ENCODE measurements around the gene GRIN3B. TPM values are rescaled to one million over a fixed set of nuclear protein-coding genes. Genes with fewer than 3 reads are reported as not detected.

The GRIN3B gene
- total RNA-seq, 2 experiments from 2014 or later: not detected

DNA sequence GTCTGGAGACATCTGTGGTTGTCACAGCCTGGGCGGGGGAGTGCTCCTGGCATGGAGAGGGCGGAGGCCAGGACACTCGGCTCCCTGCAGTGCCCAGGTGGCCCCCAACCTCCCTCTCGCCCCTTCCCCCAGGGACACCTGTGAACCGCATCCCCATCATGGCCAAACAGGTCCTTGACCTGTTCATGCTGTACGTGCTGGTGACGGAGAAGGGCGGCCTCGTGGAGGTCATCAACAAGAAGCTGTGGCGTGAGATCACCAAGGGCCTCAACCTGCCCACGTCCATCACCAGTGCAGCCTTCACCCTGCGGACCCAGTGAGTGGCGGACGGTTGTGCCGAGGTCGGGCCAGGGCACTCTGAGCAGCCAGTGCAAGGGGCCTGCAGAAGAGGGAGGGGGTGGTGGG, 36.1 kb upstream of the GRIN3B start:
- CTCF ChIA-PET: no interaction called here
- POLR2A ChIA-PET: no interaction called here

GRCh38 chr19:964761-965694, 35.2 kb upstream of the GRIN3B start:
- ChIA-PET CTCF (no interaction called here), POLR2A (interaction anchor here (0.6 kb wide), 1 partner anchor 9 kb away, joined by 4 read pairs; no protein-coding TSS in a partner anchor)

DNA sequence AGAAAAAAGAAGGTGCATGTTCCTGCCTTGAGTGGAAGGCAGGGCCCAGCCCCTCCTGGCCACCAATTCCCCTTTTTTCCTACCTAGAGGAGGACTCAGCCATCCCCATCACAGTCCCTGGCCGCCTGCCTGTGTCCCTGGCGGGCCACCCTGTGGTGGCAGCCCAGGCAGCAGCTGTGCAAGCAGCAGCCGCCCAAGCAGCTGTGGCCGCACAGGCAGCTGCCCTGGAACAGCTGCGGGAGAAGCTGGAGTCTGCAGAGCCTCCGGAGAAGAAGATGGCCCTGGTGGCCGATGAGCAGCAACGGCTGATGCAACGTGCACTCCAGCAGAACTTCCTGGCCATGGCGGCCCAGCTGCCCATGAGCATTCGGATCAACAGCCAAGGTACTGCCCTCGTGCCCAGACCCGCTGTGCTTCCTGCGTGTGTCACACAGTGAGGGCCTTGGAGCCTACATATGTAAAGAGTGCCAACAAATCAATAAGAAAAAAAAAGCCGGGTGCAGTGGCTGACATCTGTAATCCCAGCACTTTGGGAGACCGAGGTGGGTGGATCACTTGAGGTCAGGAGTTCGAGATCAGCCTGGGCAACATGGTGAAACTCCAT, 33.6 kb upstream of the GRIN3B start:
- ChIA-PET CTCF (no interaction called here), POLR2A (interaction anchor here (0.6 kb wide), 1 partner anchor 15 kb away, joined by 4 read pairs; no protein-coding TSS in a partner anchor)

DNA sequence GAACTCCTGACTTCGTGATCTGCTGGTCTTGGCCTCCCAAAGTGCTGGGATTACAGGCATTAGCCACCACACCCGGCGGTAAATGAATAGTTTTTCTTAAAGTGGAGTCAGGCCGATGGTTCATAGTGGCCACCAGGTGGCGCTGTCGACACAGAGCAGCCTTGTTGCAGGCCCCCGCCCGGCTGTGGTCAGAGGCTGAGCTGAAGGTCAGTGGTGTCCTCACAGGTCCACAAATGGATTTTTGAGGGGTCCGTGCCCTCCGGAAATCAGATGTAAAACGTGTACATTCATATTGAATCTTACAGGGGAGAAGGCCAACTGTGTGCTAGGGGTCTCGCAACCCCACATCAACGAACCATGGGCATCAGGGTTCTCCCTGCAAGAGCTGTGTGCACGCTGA, 29.5 kb upstream of the GRIN3B start:
- CTCF ChIA-PET: interaction anchor here (1.2 to 1.6 kb wide), 4 partner anchors 12 to 46 kb away, joined by 3 to 10 read pairs (median 4); no protein-coding TSS in a partner anchor
- POLR2A ChIA-PET: no interaction called here

GRCh38 chr19:971795-972194, 28.4 kb upstream of the GRIN3B start:
- CTCF ChIA-PET: interaction anchor here (0.8 to 1.2 kb wide), 2 partner anchors 45 to 49 kb away, joined by 3 to 5 read pairs; no protein-coding TSS in a partner anchor
- POLR2A ChIA-PET: no interaction called here

- ChIA-PET POLR2A (no interaction called here), CTCF (interaction anchor here (0.6 to 0.8 kb wide), 3 partner anchors 26 to 54 kb away, joined by 3 to 5 read pairs (median 5); no protein-coding TSS in a partner anchor)
Measured at GRCh38 chr19:972281-972680, 27.9 kb upstream of the GRIN3B start.

DNA sequence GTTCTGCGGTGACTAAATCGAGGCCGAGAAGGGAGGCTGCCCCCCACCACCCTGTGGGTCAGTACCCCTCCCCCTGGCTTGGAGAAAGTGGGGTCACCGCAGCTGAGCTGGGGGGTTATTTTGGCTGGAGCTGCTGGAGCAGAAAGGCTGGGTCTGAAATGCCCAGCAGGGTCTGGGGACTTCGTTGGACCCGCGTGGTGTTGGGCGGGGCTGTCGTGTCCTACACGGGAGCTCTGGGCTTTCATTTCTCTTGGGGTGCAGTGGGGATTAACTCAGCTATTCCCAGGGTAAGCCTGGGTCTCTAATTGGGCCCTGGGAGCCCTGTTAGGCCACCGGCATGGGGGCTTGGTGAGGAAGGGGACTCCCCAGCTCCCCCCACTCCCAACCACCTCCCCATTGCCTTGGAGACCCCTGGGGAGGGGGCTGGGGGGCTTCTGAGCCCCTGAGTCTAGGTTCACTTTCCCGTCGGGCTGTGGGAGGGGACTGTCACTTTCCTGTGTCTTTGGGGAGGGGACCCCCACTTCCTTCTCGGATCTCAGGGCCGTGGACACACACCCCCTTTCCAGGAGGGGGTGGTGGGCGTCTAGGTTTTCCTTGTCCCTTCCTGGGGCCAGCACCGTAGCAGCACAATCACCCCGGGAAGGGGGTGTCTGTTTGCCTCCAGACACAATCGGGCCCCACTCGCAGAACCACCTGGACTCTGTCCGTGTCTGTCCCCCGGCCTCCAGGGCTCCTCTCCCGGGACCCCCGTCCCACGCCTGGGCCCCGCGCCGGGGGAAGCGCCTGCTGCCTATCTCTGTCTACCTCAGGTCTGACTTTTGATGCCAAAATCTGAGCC, 26.3 kb upstream of the GRIN3B start:
- POLR2A ChIA-PET: no interaction called here
- CTCF ChIA-PET: no interaction called here

DNA sequence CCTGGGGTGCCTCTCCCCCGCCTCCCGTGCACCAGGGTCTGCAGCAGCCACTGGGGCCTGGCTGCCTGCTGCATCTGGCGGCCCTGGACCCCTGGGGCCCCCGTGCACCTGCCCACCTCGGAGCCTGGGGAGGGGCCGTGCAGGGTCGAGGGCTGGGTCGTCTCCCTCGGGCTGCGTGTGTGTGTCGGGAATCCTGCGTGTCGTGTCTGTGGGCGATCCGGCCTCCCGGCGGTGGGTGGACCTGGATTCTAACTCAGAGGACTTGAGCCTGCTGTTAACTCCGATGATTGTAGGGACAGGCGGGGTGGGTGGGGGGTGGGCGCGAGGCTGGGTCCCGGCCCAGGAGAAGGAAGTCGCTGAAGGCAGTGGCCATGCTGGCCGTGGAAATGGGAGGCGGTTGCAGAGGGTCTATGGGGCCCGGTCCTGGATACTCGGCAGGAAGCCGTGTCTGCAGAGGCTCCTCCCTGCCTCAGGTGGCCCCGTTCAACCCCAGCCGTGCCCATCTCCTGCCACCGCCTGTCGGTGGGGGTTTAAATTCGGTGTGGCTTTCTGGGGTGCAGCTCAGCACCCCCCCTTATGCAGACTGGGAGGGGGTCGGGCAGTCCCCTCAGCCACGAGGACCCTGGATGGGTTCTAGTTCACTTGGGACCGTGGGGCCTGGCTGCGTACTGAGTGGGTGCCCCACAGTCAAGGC, 25.5 kb upstream of the GRIN3B start:
- CTCF ChIA-PET: no interaction called here

DNA sequence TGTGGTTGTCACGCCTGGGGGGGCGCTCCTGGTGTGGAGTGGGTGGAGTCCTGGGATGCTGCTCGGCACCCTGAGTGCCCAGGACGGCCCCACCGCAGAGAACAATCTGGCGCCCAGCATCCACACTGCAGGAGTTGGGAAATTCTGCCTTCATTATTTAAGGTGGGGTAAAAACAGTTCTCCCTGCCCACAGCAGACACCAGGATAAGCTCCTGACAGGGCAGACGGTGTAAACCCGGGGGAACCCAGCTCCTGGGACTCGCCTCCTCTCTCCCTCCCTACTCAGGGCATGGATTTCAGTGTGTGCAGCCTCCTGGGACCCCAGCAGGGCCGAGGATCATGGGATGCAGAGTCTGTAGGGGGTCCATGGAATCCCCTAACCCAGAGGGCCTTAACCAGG, 23.7 kb upstream of the GRIN3B start:
- ChIA-PET CTCF (no interaction called here), POLR2A (interaction anchor here (0.5 kb wide), 1 partner anchor 14 kb away, joined by 5 read pairs; no protein-coding TSS in a partner anchor)

More for the DNA sequence above, 25.5 kb upstream of the GRIN3B start:
- POLR2A ChIA-PET: no interaction called here

DNA sequence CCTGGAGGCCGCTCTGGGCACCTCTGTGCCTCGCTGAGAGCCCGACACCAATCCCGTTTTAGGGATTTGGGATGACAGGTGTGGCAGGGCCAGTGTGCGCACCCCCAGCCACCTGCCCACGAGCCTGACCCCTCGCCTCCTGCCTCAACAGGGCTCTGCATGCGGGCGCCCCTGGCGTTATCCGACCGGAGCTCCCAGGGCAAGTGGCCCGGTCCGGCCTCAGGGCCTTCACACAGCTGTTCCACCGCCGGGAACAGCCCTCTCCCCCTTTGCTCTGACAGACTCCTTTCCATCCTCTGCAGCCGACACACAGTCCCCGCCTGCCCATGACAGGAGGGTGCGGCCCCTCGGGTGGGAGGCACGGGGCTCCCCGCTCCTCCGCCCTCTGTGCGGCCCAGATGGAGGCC, 23.2 kb upstream of the GRIN3B start:
- ChIA-PET POLR2A (no interaction called here), CTCF (no interaction called here)

DNA sequence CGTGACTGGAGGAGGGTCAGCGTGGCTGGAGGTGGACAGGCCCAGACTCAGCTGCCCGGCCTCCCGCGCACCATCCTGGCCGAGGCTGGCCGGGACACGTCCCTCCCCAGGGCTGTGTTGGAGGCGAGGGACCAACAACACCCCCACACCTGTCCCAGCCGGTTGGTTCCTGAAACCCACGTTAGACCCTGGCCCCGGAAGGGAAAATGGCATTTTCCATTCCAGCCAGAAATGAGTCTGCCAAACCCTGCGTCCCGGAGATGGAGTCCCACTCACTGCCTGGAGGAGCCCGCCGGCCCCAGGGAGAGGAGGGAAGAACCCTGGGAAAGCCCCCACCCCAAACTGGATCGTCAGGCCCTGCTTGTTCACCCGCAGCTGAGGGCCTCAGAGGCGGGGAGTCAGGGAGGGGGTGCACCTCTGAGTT, 20.9 kb upstream of the GRIN3B start:
- ChIA-PET POLR2A (no interaction called here), CTCF (interaction anchor here (1.0 to 7.3 kb wide), 2 partner anchors 58 to 115 kb away, joined by 3 to 101 read pairs; no protein-coding TSS in a partner anchor)

GRCh38 chr19:980133-980998, 19.9 kb upstream of the GRIN3B start:
- CTCF ChIA-PET: interaction anchor here (0.7 to 7.3 kb wide), 2 partner anchors 59 to 210 kb away, joined by 3 to 101 read pairs; no protein-coding TSS in a partner anchor
- POLR2A ChIA-PET: no interaction called here

DNA sequence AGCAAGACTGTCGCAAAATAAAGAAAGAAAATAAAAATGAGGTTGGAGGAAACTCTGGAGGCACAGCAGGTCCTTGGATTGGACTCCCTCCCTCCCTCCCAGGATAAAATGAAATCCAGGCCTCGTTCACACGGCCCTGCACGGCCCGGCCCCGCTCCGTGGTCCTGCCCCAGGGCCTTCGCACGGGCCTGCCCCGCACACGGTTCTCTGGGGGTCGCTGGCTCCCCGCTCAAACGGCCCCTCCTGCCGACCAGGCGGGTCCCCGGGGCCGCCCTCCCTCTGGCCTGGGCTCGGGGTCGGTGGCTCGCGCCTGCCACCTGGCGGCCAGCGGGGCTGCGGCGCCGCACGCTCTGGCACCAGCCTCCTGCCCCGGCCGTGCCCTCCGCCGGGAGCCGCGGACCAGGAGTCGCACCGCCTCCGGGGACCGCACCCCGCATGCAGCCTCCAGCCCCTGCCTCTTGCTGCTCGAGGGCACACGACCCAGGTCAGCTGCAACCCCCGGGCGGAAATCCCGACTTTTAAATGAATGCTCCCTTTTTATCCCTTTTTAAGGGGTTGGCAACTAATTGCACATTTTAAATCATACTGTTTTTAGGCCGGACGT, 17.6 kb upstream of the GRIN3B start:
- ChIA-PET POLR2A (interaction anchor here (0.6 to 1.5 kb wide), 2 partner anchors 60 to 89 kb away, joined by 3 to 4 read pairs; no protein-coding TSS in a partner anchor), CTCF (interaction anchor here (0.6 to 7.3 kb wide), 13 partner anchors 12 to 1037 kb away, joined by 3 to 101 read pairs (median 4); partner anchors contain the start of gene ATP5F1D)

GRCh38 chr19:984165-984967, 15.9 kb upstream of the GRIN3B start, which contains the start of gene WDR18:
TSS of gene WDR18 (plus strand) at chr19:984345. CDS start at chr19:984354, 9 bp downstream.
- ChIA-PET POLR2A (interaction anchor here (0.6 to 1.8 kb wide), 16 partner anchors 8 to 305 kb away, joined by 3 to 13 read pairs (median 4); no protein-coding TSS in a partner anchor), CTCF (interaction anchor here (0.5 to 7.3 kb wide), 25 partner anchors 8 to 260 kb away, joined by 3 to 101 read pairs (median 4); partner anchors contain the start of genes ATP5F1D, MED16 and RNU6-9)

DNA sequence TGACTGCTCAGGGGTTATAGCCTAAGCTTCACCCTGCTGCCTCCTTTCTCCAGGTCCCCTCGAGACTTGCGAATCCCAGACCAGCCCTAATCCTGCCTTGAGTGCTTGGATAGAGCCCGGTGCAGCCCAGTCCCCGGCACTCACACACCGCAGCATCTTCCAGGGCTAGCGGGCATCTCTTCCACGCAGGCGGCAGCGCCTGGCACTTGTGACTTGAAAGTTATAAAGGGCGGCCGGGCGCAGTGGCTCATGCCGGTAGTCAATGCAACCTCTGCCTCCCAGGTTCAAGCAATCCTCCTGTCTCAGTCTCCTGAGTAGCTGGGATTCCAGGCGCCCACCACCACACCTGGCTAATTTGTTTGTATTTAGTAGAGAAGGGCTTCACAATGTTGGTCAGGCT, 14.1 kb upstream of the GRIN3B start:
- ChIA-PET POLR2A (interaction anchor here (0.6 kb wide), 1 partner anchor 267 kb away, joined by 3 read pairs; no protein-coding TSS in a partner anchor), CTCF (interaction anchor here (7.3 kb wide), 1 partner anchor 65 kb away, joined by 101 read pairs; no protein-coding TSS in a partner anchor)

DNA sequence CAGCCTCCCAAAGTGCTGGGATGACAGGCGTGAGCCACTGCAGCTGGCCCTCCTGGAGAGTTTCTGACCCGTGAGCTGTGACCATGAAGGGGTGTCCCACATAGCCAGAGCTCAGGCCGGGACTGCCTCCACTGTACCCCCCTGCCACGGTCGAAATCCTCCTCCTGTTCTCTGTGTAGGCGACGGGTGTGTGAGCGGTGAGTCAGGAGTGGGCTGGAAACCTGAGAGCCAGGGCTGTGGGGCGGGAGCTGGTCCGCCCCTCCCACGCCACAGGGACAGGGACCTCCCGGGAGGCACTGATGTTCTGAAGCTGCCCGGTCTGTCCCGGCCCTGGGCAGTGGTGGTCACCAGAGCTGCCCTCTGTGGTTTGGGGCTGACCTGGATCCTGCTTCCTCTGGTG, 12.1 kb upstream of the GRIN3B start:
- ChIA-PET POLR2A (no interaction called here), CTCF (interaction anchor here (1.3 kb wide), 2 partner anchors 67 to 68 kb away, joined by 3 read pairs; no protein-coding TSS in a partner anchor)
